Neural progenitor cell (in vitro differentiated cells): Measurements from ENCODE around the gene HERC2.
"Not testable (repeated sequence)": the region's sequence is repeated elsewhere in the genome, so short reads cannot be mapped to it uniquely, and the experiment has no call there.

ENCODE experiments used
- EZH2 ChIP-seq: fragments of 200-600 bp; sonication (generic); IDR thresholded peaks from 2 replicates; pipeline ENCODE4 v1.6.1; 2017; ENCODE audit warnings: antibody characterized with exemption, mild to moderate bottlenecking, moderate library complexity
- EZH2phosphoT487 ChIP-seq: fragments of 200-600 bp; sonication (generic); IDR thresholded peaks from 2 replicates; pipeline ENCODE4 v1.6.1; 2017; ENCODE audit warnings: antibody characterized with exemption
- TF ChIP-seq, protein P1 (sequence below): fragments of 200-600 bp; sonication (generic); IDR thresholded peaks from 2 replicates; pipeline ENCODE4 v1.5.1; 2017; ENCODE audit warnings: antibody characterized with exemption, mild to moderate bottlenecking

GRCh38 chr15:28205640-28206039 is 116.3 kb downstream of the HERC2 start:
- TF ChIP-seq, protein P1, sequence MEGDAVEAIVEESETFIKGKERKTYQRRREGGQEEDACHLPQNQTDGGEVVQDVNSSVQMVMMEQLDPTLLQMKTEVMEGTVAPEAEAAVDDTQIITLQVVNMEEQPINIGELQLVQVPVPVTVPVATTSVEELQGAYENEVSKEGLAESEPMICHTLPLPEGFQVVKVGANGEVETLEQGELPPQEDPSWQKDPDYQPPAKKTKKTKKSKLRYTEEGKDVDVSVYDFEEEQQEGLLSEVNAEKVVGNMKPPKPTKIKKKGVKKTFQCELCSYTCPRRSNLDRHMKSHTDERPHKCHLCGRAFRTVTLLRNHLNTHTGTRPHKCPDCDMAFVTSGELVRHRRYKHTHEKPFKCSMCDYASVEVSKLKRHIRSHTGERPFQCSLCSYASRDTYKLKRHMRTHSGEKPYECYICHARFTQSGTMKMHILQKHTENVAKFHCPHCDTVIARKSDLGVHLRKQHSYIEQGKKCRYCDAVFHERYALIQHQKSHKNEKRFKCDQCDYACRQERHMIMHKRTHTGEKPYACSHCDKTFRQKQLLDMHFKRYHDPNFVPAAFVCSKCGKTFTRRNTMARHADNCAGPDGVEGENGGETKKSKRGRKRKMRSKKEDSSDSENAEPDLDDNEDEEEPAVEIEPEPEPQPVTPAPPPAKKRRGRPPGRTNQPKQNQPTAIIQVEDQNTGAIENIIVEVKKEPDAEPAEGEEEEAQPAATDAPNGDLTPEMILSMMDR = not testable (repeated sequence)
- not testable (repeated sequence) for TF ChIP-seq EZH2phosphoT487, EZH2
